HepG2 (cell line): Measurements from ENCODE around the gene HECTD4.

Experiments used
- CTCF ChIP-seq: sonication (generic); formaldehyde crosslinking; IDR thresholded peaks from 2 replicates; pipeline ENCODE4 v1.5.0; 2020; ENCODE audit warnings: mild to moderate bottlenecking, missing genetic modification reagents, moderate library complexity
- FOXJ3 ChIP-seq: sonication (generic); formaldehyde crosslinking; IDR thresholded peaks from 2 replicates; pipeline ENCODE4 v1.4.0; 2020; ENCODE audit warnings: missing genetic modification reagents, mild to moderate bottlenecking, borderline replicate concordance
- LRRFIP1 ChIP-seq: sonication (generic); formaldehyde crosslinking; conservative IDR thresholded peaks from 2 replicates; pipeline ENCODE4 v1.4.0; 2020; ENCODE audit warnings: missing genetic modification reagents
- PLSCR1 ChIP-seq: sonication (generic); formaldehyde crosslinking; IDR thresholded peaks from 2 replicates; pipeline ENCODE4 v1.5.0; 2020; ENCODE audit warnings: missing genetic modification reagents, mild to moderate bottlenecking, borderline replicate concordance
- POLR2A ChIP-seq, 2 experiments: IDR thresholded peaks; 2 replicates each; pipeline ENCODE4 v1.6.1; 2011; ENCODE audit warnings: low read depth in 2 of 2, low read length in 2 of 2, mild to moderate bottlenecking in 1 of 2, moderate library complexity in 1 of 2; ENCODE audit not compliant: insufficient read depth in 1 of 2
- YY1 ChIP-seq: IDR thresholded peaks from 2 replicates; pipeline ENCODE4 v1.6.1; 2011; ENCODE audit warnings: low read length, low read depth, moderate library complexity, mild to moderate bottlenecking; ENCODE audit not compliant: insufficient read depth, insufficient replicate concordance

- TF ChIP-seq CTCF (no peak), YY1 (no peak), POLR2A (IDR thresholded peaks at IDR 0.05; ENCODE audit: insufficient read depth in 1 of 2, low read depth in 2 of 2, low read length in 2 of 2) (no peak), LRRFIP1 (CRISPR knock-in tag) (no peak), FOXJ3 (CRISPR knock-in tag) (no peak), PLSCR1 (CRISPR knock-in tag) (no peak)
Observed at GRCh38 chr12:112408621-112409020, 26.4 kb upstream of the HECTD4 start.
